Peyer's patch (tissue), 4 donors: ENCODE results near the gene TOR1AIP1.

ENCODE experiments used
- CTCF ChIP-seq, 6 experiments: fragments of 450-650 bp in 4 of 6; fragments of 200-600 bp in 2 of 6; sonication (generic) in 1 of 6; IDR thresholded peaks; one replicate each; pipeline ENCODE4 v1.5.1; 2017 to 2019; ENCODE audit warnings: antibody characterized with exemption in 6 of 6, mild to moderate bottlenecking in 3 of 6, moderate library complexity in 1 of 6
- POLR2A ChIP-seq, 2 donors: fragments of 450-650 bp; IDR thresholded peaks; one replicate each; pipeline ENCODE4 v1.5.1; 2017; ENCODE audit warnings: antibody characterized with exemption in 2 of 2, mild to moderate bottlenecking in 2 of 2, moderate library complexity in 2 of 2

- TF ChIP-seq CTCF (IDR thresholded peaks at IDR 0.05) (no peak), POLR2A (IDR thresholded peaks at IDR 0.05) (no peak)
Observed at GRCh38 chr1:179911812-179912211, 29.7 kb downstream of the TOR1AIP1 start.
